Stimulated activated memory B cell treated with anti-CD40 and anti-IgM and Interleukin-4, amounts not matched to agents 10 μg/mL and 1 μg/mL and 100 μg/mL, for 72 hours (primary cell): ENCODE results near the gene RIN1.
A peak's percentile ranks its signal among the peaks of the same experiment; 100 is the strongest.
"Not testable (repeated sequence)": the region's sequence is repeated elsewhere in the genome, so short reads cannot be mapped to it uniquely, and the experiment has no call there.

Source experiments
- ATAC-seq: fragments of 150-1000 bp; cut with Tn5 transposase; 2 replicates; pipeline ENCODE4 v1.10.0; 2021
- H3K27ac Mint-ChIP-seq: one replicate; pipeline ENCODE4 v1.8.0; 2022; ENCODE audit warnings: mild to moderate bottlenecking, mixed read lengths
- H3K27me3 Mint-ChIP-seq: one replicate; pipeline ENCODE4 v1.8.0; 2022; ENCODE audit warnings: mixed read lengths
- H3K36me3 Mint-ChIP-seq: one replicate; pipeline ENCODE4 v1.8.0; 2022; ENCODE audit warnings: mixed read lengths
- H3K4me1 Mint-ChIP-seq: one replicate; pipeline ENCODE4 v1.8.0; 2022; ENCODE audit warnings: mixed read lengths
- H3K4me3 Mint-ChIP-seq: one replicate; pipeline ENCODE4 v1.8.0; 2022; ENCODE audit warnings: mild to moderate bottlenecking, moderate library complexity, mixed read lengths
- H3K9me3 Mint-ChIP-seq: one replicate; pipeline ENCODE4 v1.8.0; 2022; ENCODE audit warnings: mixed read lengths

The RIN1 gene

GRCh38 chr11:66318600-66318970, 17.6 kb downstream of the RIN1 start:
- Mint-ChIP-seq H3K4me1 (peaks cover 38% of the 10 kb centered on the region), H3K27ac (peak overlapping the region; percentile 83), H3K9me3 (no peaks in the 10 kb centered on the region), H3K4me3 (no peak overlapping the region), H3K36me3 (no peaks in the 10 kb centered on the region), H3K27me3 (no peaks in the 10 kb centered on the region)
- ATAC-seq: no peak

- no peaks in the 10 kb centered on the region for H3K27me3 Mint-ChIP-seq
- H3K27ac Mint-ChIP-seq: peak overlapping the region; percentile 83
- peaks cover 39% of the 10 kb centered on the region for H3K4me1 Mint-ChIP-seq
- H3K4me3 Mint-ChIP-seq: peak overlapping the region; percentile 48
- H3K36me3 Mint-ChIP-seq: no peaks in the 10 kb centered on the region
- ATAC-seq: peak; percentile 67
- H3K9me3 Mint-ChIP-seq: no peaks in the 10 kb centered on the region
These were observed 18.3 kb downstream of the RIN1 start for GRCh38 chr11:66317723-66318599.

DNA sequence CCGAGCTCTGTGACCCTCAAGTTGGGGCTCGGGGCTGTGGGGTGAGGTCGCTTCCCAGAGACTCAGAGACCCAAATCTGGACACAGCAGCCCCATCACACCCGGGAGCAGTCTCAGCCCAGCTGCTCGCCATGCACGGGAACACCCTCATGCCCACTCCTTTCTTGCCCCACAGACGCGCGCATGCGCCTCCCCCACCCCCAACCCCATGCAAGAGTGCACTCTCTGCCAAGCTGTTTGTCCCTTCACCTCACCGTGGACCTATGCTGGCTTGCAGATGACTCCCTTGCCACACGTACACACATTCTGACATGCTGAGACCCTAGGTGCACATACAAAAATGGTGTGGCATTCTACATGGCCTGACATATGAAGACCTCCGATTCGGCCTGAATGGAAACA, 18.9 kb downstream of the RIN1 start:
- peak overlapping the region; percentile 83 for H3K27ac Mint-ChIP-seq
- no peaks in the 10 kb centered on the region for H3K36me3 Mint-ChIP-seq
- no peak for ATAC-seq
- no peaks in the 10 kb centered on the region for H3K9me3 Mint-ChIP-seq
- peaks cover 39% of the 10 kb centered on the region for H3K4me1 Mint-ChIP-seq
- H3K27me3 Mint-ChIP-seq: no peaks in the 10 kb centered on the region
- peak overlapping the region; percentile 48 for H3K4me3 Mint-ChIP-seq

DNA sequence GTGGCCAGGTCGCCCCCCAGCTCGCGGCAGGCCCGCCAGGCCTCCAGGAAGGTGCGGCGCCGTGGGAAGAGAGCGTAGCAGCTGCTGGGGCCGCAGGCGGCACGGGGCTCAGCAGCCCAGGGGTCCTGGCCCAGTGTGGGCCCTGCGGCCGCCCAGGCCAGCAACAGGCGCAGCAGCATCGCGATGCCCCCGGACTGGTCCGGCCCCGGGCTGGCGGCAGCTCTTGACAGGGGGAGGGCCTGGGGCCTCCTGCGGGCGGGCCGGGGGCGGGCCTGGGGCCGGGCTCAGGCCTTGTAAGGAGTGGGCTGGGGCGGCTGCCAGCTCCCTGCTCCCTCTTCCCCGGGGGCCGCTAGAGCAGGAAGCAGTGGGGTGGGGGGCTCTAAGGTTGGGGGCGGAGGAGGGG, 19.4 kb downstream of the RIN1 start, which contains the start of gene CD248:
Gene CD248 (minus strand): TSS at position 196 of the 403 bp plus-strand sequence. CDS start 17 bp downstream, at position 179.
- Mint-ChIP-seq H3K9me3 (no peaks in the 10 kb centered on the region), H3K27me3 (no peaks in the 10 kb centered on the region), H3K27ac (peak within 1 kb of the TSS; percentile 83), H3K4me3 (peak within 1 kb of the TSS; percentile 48), H3K36me3 (no peaks in the 10 kb centered on the region), H3K4me1 (peaks cover 41% of the 10 kb centered on the region)
- ATAC-seq: no peak

GRCh38 chr11:66315921-66316811, 20.1 kb downstream of the RIN1 start:
- Mint-ChIP-seq H3K4me3 (no peak overlapping the region), H3K27me3 (no peaks in the 10 kb centered on the region), H3K27ac (no peak overlapping the region), H3K4me1 (peaks cover 45% of the 10 kb centered on the region), H3K36me3 (no peaks in the 10 kb centered on the region), H3K9me3 (no peaks in the 10 kb centered on the region)
- no peak for ATAC-seq

DNA sequence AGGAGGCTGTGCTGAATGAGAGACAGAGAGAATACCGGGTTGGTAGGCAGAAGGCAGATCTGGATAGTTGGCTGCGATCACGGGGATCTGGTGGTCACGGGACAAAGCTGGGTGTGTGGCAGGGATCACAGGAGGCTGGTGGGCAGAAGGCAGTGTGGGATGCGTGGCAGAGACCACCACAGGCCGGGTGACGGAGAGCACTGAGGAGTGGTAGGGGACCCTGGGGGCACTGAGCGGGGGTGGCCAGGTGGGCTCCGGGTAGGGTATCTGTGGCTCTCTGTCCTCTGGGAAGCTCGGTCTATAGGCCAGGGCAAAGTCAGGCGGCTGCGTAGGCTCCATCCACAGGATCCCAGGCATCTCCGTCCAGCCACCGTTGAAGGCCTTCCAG, 20.7 kb downstream of the RIN1 start:
- no peaks in the 10 kb centered on the region for H3K9me3 Mint-ChIP-seq
- H3K4me1 Mint-ChIP-seq: peaks cover 45% of the 10 kb centered on the region
- H3K27me3 Mint-ChIP-seq: no peaks in the 10 kb centered on the region
- ATAC-seq: no peak
- no peak overlapping the region for H3K4me3 Mint-ChIP-seq
- peak overlapping the region; percentile 52 for H3K27ac Mint-ChIP-seq
- H3K36me3 Mint-ChIP-seq: no peaks in the 10 kb centered on the region

DNA sequence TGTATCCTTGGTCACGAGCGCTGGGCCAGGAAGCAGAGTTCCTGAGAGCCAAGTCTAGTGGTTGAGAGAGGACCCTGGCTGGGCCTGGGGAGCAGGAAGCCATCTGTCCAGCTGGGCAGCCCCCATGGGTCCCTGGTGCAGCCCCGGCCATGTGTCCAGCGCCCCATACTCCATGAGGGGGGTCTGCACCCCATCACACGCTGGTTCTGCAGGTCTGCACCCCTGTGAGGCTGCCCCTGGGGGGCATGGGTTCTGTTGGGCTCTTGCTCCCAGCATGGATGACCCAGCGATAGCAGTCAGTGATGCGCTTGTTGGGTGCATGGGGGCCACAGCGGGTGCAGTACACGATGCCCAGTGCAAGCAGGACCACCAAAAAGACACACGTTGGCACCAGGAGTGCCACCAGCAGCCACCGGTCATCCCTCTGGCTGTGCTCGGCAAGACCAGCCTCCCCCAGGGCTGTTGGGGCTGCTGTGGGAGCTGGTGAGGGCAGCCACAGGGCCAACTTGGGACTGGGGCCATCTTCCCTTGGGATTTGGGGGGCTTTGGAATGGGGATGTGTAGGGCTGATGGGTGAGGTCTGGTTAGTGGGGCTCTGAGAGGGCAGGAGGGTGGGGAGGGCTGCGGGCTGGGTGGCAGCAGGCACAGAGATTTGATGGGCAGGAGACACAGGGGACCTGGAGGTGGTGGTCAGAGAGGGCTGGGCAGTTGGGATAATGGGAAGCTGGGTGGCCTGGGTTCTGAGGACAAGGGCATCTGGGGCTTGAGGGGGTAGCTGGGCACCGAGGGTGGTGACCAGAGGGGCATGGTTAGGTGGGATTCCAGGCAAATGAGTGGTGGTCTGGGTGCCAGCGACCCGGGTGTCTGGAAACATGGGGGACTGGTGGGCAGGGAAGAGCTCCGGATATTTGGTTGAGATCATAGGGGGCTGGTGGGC, 21.4 kb downstream of the RIN1 start:
- peak overlapping the region; percentile 84 for H3K27ac Mint-ChIP-seq
- no peak overlapping the region for H3K4me3 Mint-ChIP-seq
- no peaks in the 10 kb centered on the region for H3K27me3 Mint-ChIP-seq
- ATAC-seq: no peak
- H3K4me1 Mint-ChIP-seq: peaks cover 45% of the 10 kb centered on the region
- no peaks in the 10 kb centered on the region for H3K36me3 Mint-ChIP-seq
- no peaks in the 10 kb centered on the region for H3K9me3 Mint-ChIP-seq

GRCh38 chr11:66314186-66314501, 22.1 kb downstream of the RIN1 start:
- ATAC-seq: no peak
- Mint-ChIP-seq H3K27ac (peak overlapping the region; percentile 84), H3K4me1 (peaks cover 40% of the 10 kb centered on the region), H3K9me3 (no peaks in the 10 kb centered on the region), H3K4me3 (peak overlapping the region; percentile 60), H3K27me3 (no peaks in the 10 kb centered on the region), H3K36me3 (no peaks in the 10 kb centered on the region)

GRCh38 chr11:66313321-66314185, 22.7 kb downstream of the RIN1 start:
- H3K27ac Mint-ChIP-seq: peak overlapping the region; percentile 84
- H3K4me3 Mint-ChIP-seq: peak overlapping the region; percentile 87
- no peaks in the 10 kb centered on the region for H3K9me3 Mint-ChIP-seq
- peaks cover 34% of the 10 kb centered on the region for H3K4me1 Mint-ChIP-seq
- ATAC-seq: no peak
- H3K36me3 Mint-ChIP-seq: no peaks in the 10 kb centered on the region
- no peaks in the 10 kb centered on the region for H3K27me3 Mint-ChIP-seq

DNA sequence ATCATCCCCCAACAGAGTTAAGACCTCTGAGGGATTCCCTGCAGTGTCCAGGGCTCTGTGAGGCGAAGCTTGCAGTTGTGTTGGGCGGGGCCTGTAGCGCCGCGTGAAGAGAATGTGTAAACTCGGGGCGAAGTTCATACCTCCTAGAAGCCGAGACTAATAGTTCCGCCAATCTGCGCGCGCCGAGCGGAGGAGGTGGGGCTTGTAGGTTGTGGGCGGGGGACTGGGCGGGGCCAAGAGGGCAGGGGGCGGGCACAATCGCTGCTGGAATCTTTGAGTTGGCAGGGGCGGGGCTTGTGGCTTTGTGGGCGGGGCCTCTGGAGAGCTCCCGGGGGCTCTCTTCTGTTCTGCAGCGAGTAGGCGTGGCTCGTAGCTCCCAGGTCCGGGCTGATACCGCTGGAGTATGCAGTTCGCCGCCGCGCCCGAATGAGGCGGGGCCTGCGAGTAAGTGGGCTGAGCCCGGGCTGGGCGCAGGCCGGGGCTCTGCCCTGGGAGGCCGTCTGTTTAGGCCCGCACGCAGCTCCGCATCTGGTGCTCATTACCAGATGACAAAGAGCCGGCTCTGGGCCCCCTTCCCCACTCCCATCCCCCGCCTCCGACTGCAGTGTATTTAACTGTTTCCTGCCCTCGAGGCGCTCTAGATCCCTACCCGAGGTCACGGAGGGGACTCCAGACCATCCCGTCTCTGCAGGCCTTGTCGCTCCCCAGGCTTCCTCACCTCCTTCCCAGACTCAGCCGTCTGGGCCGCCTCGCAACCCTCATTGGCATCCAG, 23.5 kb downstream of the RIN1 start:
- Mint-ChIP-seq H3K4me1 (peaks cover 26% of the 10 kb centered on the region), H3K36me3 (no peaks in the 10 kb centered on the region), H3K9me3 (no peaks in the 10 kb centered on the region), H3K27me3 (no peaks in the 10 kb centered on the region), H3K27ac (peak overlapping the region; percentile 84), H3K4me3 (peak overlapping the region; percentile 87)
- peak; percentile 86 for ATAC-seq

DNA sequence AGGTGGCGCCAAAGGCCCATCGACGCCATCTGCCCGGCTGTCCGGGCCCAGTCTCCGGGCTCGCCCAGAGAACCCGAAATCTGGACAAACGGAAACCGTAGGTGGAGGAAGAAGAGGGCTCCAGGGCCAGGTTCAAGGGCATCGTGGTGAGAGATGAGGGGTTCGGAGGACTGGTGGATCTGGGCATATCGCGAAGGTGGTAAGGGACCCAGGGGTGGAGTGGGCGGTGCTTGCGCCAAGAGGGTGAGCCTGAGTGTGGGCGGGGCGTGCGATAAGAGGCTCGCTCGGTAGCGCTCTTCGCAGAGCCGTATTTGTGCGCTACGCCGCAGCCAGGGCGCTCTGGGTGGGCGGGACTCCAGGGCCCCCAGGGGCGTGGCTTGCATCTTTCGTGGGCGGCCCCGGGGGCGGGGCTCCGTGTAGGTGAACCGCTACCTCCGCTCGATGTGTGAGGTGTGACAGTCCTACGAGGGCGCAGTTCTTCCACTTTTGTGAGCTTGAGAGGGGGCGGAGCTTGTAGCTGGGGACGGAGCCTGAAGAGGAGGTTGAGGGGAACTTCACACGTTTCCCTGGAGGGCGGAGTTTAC, 24.2 kb downstream of the RIN1 start:
- Mint-ChIP-seq H3K4me1 (peaks cover 19% of the 10 kb centered on the region), H3K9me3 (no peaks in the 10 kb centered on the region)
- ATAC-seq: peak; percentile 87

GRCh38 chr11:66311470-66311964, 24.7 kb downstream of the RIN1 start:
- Mint-ChIP-seq H3K4me3 (peak overlapping the region; percentile 87), H3K4me1 (peaks cover 19% of the 10 kb centered on the region), H3K36me3 (no peaks in the 10 kb centered on the region), H3K9me3 (no peaks in the 10 kb centered on the region), H3K27me3 (no peaks in the 10 kb centered on the region), H3K27ac (peak overlapping the region; percentile 84)
- ATAC-seq: no peak

More for the DNA sequence above, 24.2 kb downstream of the RIN1 start:
- Mint-ChIP-seq H3K27ac (peak overlapping the region; percentile 84), H3K27me3 (no peaks in the 10 kb centered on the region), H3K4me3 (peak overlapping the region; percentile 87), H3K36me3 (no peaks in the 10 kb centered on the region)

DNA sequence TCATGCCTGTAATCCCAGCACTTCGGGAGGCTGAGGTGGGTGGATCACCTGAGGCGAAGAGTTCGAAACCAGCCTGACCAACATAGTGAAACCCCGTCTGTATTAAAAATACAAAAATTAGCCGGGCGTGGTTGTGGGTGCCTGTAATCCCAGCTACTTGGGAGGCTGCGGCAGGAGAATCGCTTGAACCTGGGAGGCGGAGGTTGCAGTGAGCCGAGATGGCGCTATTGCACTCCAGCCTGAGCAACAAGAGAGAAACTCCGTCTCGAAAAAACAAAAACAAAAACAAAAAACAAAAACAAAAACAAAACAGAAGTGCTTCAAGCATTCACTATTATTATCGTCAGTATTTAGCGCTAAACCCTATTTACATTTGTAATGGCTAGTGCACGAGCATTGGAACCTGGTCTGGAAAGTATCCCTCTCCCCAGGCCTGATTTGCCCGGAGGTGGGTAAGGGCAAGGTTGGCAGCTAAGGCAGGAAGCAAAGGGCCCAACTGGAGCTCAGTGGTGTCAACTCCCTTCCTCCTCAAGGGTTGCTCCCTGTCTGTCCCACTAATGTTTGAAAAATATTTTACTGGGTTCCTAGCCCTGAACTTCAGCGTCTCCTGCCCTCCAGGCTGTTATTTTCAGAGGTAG, 25.3 kb downstream of the RIN1 start:
- peaks cover 19% of the 10 kb centered on the region for H3K4me1 Mint-ChIP-seq
- peak overlapping the region; percentile 84 for H3K27ac Mint-ChIP-seq
- H3K27me3 Mint-ChIP-seq, H3K4me3 Mint-ChIP-seq, H3K9me3 Mint-ChIP-seq, ATAC-seq, H3K36me3 Mint-ChIP-seq: not testable (repeated sequence)
